Transverse colon (tissue), 4 donors: ENCODE measurements around the gene SSH2. TPM values are rescaled to one million over a fixed set of nuclear protein-coding genes. Genes with fewer than 3 reads are reported as not detected.
"Not testable (repeated sequence)": the region's sequence is repeated elsewhere in the genome, so short reads cannot be mapped to it uniquely, and the experiment has no call there.

Source experiments
- DNase-seq: peaks from one replicate; pipeline ENCODE4 v3.0.0-alpha.2; 2019
- H3K27ac ChIP-seq, 4 donors: fragments of 200-600 bp; sonication (generic); 2 replicates each; pipeline ENCODE4 v1.5.1; 2016 to 2018; ENCODE audit warnings: inconsistent platforms in 4 of 4
- H3K27me3 ChIP-seq: fragments of 200-600 bp; sonication (generic); 2 replicates; pipeline ENCODE4 v1.5.1; 2017; ENCODE audit warnings: inconsistent platforms
- H3K36me3 ChIP-seq, 4 donors: fragments of 200-600 bp; sonication (generic); 2 replicates each; pipeline ENCODE4 v1.5.1; 2017 to 2019; ENCODE audit warnings: inconsistent platforms in 4 of 4
- H3K4me1 ChIP-seq, 4 donors: fragments of 200-600 bp; sonication (generic); 2 replicates each; pipeline ENCODE4 v1.5.1; 2017 to 2020; ENCODE audit warnings: inconsistent platforms in 4 of 4
- H3K4me3 ChIP-seq, 4 donors: fragments of 200-600 bp; sonication (generic); 1 replicate in 1 of 4; 2 replicates in 3 of 4; pipeline versions ENCODE4 v1.5.1 to v1.6.1; 2017 to 2019; ENCODE audit warnings: inconsistent platforms in 4 of 4
- H3K9me3 ChIP-seq, 2 donors: fragments of 200-600 bp; sonication (generic); 2 replicates each; pipeline ENCODE4 v1.5.1; 2017 to 2019; ENCODE audit warnings: inconsistent platforms in 2 of 2
- EP300 ChIP-seq: sonication (generic); formaldehyde crosslinking; IDR thresholded peaks from one replicate; pipeline ENCODE4 v1.6.1; 2017; ENCODE audit warnings: antibody characterized with exemption, low read depth
- POLR2A ChIP-seq: fragments of 450-650 bp; IDR thresholded peaks from one replicate; pipeline ENCODE4 v1.6.1; 2016; ENCODE audit warnings: antibody characterized with exemption, mild to moderate bottlenecking, moderate library complexity
- POLR2AphosphoS5 ChIP-seq, 3 donors: sonication (generic); formaldehyde crosslinking; IDR thresholded peaks; one replicate each; pipeline ENCODE4 v1.6.1; 2016; ENCODE audit warnings: antibody characterized with exemption in 3 of 3
- WGBS, 2 donors: methylation state at CpG; one replicate each; pipeline ENCODE4 v1.1.5; 2018; ENCODE audit warnings: low coverage in 1 of 2; 5-methylcytosine and 5-hydroxymethylcytosine counted together
- in situ Hi-C, 4 donors: fragments of 200-750 bp; cut with MboI; loops; one replicate each; pipeline versions ENCODE4 v1.15.0 to v1.15.1; 2017; ENCODE audit warnings: low sequenced_read_pairs in 3 of 4, low pct_ligation_motif_present in 1 of 4, low pct_unique_long_range_greater_than_20kb in 1 of 4
- intact Hi-C: fragments of 100-400 bp; cut with DNase I; formaldehyde crosslinking; loops from one replicate; pipeline ENCODE4 v1.15.1; 2023; ENCODE audit warnings: low total_unique reads
- total RNA-seq, 4 donors: library from RNA; depleted of rRNA; stranded (reverse); fragments of >200 nt; gene quantifications; one replicate each; pipeline ENCODE4 v1.1.0, GENCODE V29; 2016
- TF ChIP-seq, protein P1 (sequence below), 5 experiments: fragments of 200-600 bp in 3 of 5; fragments of 450-650 bp in 2 of 5; sonication (generic) in 3 of 5; IDR thresholded peaks; 1 replicate in 2 of 5; 2 replicates in 3 of 5; pipeline ENCODE4 v1.5.1; 2016 to 2017; ENCODE audit warnings: antibody characterized with exemption in 5 of 5, inconsistent platforms in 3 of 5, mild to moderate bottlenecking in 2 of 5, moderate library complexity in 1 of 5

The SSH2 gene
- total RNA-seq, 4 donors from 2014 or later, result 15.3 to 99.9 (median 46.0) TPM

DNA sequence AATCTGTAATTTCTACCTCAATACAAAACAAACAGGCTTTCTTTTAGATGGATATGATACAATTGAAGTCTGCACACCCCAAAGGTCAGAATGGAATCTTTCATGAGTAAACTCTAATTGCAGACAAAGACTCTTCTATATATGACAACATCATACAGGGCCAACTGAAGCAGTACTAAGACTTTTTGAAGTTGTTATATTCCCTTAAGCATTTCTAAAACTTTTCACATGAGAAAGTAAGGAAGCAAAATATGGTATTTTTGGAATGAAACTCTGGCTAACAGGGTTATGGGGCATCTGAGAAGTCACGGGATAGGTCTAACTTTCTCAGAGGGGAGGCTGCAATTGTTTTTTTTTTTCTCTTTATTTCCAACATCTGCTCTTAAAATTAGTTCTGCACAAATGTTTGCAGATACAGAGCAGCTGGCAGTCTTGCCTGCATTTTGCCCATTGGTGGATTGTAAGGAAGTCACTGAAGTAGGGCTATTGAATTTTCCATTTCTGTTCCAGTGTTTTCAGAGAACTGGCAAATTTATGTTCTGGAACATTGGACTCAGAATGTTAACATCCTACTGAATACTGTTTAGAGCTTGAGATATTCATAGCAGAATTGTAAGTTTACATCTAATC lies 59.1 kb downstream of the SSH2 start:
- no peaks in the 10 kb centered on the region for H3K9me3 ChIP-seq
- in situ Hi-C loops, result no loop called here
- DNase-seq, result no peak
- no peak overlapping the region for H3K27ac ChIP-seq
- 27 to 59% methylated on average over 1 of the region's 1 CpG for WGBS, 2 donors
- no peaks in the 10 kb centered on the region for H3K27me3 ChIP-seq
- H3K36me3 ChIP-seq, result no peaks in the 10 kb centered on the region
- H3K4me1 ChIP-seq, result peaks cover 0 to 51% (median 13%) of the 10 kb centered on the region in 4 donors
- TF ChIP-seq POLR2A, result no peak
- no peak for TF ChIP-seq POLR2AphosphoS5 (IDR thresholded peaks at IDR 0.05)
- TF ChIP-seq, protein P1, sequence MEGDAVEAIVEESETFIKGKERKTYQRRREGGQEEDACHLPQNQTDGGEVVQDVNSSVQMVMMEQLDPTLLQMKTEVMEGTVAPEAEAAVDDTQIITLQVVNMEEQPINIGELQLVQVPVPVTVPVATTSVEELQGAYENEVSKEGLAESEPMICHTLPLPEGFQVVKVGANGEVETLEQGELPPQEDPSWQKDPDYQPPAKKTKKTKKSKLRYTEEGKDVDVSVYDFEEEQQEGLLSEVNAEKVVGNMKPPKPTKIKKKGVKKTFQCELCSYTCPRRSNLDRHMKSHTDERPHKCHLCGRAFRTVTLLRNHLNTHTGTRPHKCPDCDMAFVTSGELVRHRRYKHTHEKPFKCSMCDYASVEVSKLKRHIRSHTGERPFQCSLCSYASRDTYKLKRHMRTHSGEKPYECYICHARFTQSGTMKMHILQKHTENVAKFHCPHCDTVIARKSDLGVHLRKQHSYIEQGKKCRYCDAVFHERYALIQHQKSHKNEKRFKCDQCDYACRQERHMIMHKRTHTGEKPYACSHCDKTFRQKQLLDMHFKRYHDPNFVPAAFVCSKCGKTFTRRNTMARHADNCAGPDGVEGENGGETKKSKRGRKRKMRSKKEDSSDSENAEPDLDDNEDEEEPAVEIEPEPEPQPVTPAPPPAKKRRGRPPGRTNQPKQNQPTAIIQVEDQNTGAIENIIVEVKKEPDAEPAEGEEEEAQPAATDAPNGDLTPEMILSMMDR (IDR thresholded peaks at IDR 0.05), result no peak
- TF ChIP-seq EP300, result no peak
- H3K4me3 ChIP-seq, result no peak overlapping the region
- intact Hi-C loops, result no loop called here

DNA sequence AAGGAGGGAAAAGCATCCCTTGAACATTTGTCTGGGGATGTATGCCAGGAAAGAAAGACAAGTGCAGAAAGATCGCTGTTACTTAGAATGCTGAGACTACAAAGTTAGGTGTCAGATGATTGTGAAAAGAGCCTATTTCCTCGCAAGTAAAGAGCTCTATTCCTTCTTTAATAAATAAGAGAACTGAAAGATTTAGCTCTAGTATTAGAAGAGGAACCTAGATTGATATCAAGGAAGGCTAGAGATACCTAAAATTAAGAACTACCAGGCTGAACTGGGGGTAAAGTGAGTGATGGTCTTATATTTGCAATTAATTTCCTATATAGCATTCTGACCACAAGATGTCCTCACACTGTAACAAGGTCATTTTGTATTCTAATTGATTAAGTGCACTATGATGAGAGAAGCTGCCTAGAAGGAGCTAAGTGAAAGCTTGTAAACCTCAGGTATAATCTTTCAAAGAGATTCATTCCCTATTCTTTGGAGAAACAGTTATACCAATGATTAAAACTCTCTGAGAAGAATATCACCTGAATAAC lies 62.3 kb downstream of the SSH2 start:
- Histone ChIP-seq H3K4me3 (no peak overlapping the region), H3K4me1 (peaks cover 0 to 40% (median 9%) of the 10 kb centered on the region in 4 donors), H3K27me3 (no peaks in the 10 kb centered on the region), H3K27ac (no peak overlapping the region), H3K9me3 (no peaks in the 10 kb centered on the region), H3K36me3 (no peaks in the 10 kb centered on the region)
- 79% methylated on average over 2 of the region's 2 CpGs; no CpG with 5 or more reads in 1 of the 2 donors for WGBS, 2 donors
- in situ Hi-C loops (no loop called here), intact Hi-C loops (no loop called here)
- TF ChIP-seq POLR2AphosphoS5 (IDR thresholded peaks at IDR 0.05) (no peak), POLR2A (no peak), EP300 (no peak)
- TF ChIP-seq, protein P1 (IDR thresholded peaks at IDR 0.05), result no peak
- DNase-seq, result no peak

DNA sequence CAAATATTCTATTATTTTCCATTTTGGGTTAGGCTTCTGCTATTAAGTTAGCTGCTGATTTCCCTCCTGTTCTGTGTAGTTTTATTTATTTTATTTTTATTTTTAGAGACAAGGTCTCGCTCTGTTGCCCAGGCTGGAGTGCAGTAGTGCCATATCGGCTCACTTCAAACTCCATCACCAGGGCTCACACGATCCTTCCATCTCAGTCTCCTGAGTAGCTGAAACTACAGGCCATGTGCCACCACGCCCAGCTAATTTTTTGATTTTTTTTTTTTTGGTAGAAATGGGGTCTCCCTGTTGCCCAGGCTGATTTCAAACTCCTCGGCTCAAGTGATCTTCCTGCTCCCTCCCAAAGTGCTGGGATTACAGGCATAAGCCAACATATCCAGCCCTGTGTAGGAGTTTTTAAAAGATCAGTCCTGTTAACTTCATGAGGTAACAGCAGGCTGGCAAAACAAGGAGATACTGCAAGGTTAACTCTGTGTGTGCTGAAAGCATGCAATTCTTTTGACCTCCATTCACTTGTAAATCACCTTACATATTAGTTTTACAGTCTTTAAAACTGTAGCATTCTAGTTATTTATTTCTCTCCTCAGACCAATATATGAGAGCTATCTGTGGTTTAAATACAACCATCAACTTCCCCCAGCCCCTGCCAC lies 63.2 kb downstream of the SSH2 start:
- TF ChIP-seq EP300 (no peak), POLR2AphosphoS5 (IDR thresholded peaks at IDR 0.05) (no peak), POLR2A (no peak)
- TF ChIP-seq, protein P1 (IDR thresholded peaks at IDR 0.05), result no peak
- Histone ChIP-seq H3K36me3 (no peaks in the 10 kb centered on the region), H3K4me3 (no peak overlapping the region), H3K4me1 (peaks cover 0 to 34% (median 9%) of the 10 kb centered on the region in 4 donors), H3K27ac (no peak overlapping the region), H3K27me3 (no peaks in the 10 kb centered on the region), H3K9me3 (no peaks in the 10 kb centered on the region)
- WGBS, 2 donors, result 90% methylated on average over 4 to 5 of the region's 5 CpGs
- intact Hi-C loops, result no loop called here
- DNase-seq, result no peak
- in situ Hi-C loops, result no loop called here

DNA sequence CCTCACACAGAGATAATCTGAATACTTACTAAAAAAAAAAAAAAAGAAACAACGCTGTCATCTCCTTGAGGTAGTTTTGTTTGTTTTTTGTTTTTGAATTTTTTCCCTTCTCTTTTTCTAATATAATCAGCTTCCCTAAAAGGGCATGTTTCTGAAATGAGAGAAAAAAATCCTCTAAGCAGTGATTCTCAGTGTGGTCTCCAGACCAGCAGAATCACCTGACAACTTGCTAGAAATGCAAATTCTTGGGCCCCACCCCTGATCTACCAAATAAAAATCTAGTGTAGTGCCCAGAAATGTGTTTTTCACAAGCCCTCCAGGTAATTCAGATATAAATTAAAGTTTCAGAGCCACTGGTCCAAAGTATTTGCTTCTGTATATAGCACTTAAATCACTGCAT lies 65.4 kb downstream of the SSH2 start:
- no peaks in the 10 kb centered on the region for H3K27me3 ChIP-seq
- no peak overlapping the region for H3K27ac ChIP-seq
- H3K9me3 ChIP-seq, result no peaks in the 10 kb centered on the region
- TF ChIP-seq, protein P1 (IDR thresholded peaks at IDR 0.05), result no peak
- no peak for TF ChIP-seq EP300
- no peak for DNase-seq
- intact Hi-C loops, result no loop called here
- H3K36me3 ChIP-seq, result no peaks in the 10 kb centered on the region
- H3K4me3 ChIP-seq, result no peak overlapping the region
- 90% methylated on average over 1 of the region's 1 CpG for WGBS, 2 donors
- in situ Hi-C loops, result no loop called here
- peaks cover 0 to 24% (median 10%) of the 10 kb centered on the region in 4 donors for H3K4me1 ChIP-seq

DNA sequence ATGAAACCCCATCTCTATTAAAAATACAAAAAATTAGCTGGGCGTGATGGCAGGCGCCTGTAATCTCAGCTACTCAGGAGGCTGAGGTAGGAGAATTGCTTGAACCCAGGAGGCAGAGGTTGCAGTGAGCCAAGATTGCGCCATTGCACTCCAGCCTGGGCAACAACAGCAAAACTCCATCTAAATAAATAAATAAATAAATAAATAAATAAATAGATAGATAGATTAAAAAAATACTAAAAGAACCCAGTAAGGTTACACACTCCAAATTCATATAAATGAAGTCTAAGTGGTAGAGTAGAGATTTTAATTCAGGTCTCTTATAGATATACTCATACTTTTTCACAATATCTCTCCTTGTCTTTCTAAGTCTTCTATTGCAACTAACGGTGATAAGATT lies 65.9 kb downstream of the SSH2 start:
- intact Hi-C loops, H3K4me3 ChIP-seq, DNase-seq, H3K9me3 ChIP-seq, H3K27me3 ChIP-seq, H3K36me3 ChIP-seq, H3K27ac ChIP-seq, in situ Hi-C loops: not testable (repeated sequence)
- H3K4me1 ChIP-seq, result peaks cover 0 to 24% (median 10%) of the 10 kb centered on the region in 4 donors
- 92 to 98% methylated on average over 1 to 4 of the region's 4 CpGs for WGBS, 2 donors
